ENCODE results near the gene WSB1.

Gene WSB1

GRCh38 chr17:27290916-27291598 is 2.9 kb upstream of the WSB1 start:
- Mint-ChIP-seq H3K27ac (no peak overlapping the region), H3K27me3 (no peaks in the 10 kb centered on the region), H3K36me3 (peaks cover 7% of the 10 kb centered on the region), H3K4me3 (no peak overlapping the region), H3K9me3 (no peaks in the 10 kb centered on the region), H3K4me1 (peaks cover 20% of the 10 kb centered on the region)
- ATAC-seq, result no peak

GRCh38 chr17:27293359-27293897 is 486 bp upstream of the WSB1 start:
- no peak for ATAC-seq
- Mint-ChIP-seq H3K4me1 (peaks cover 36% of the 10 kb centered on the region), H3K9me3 (no peaks in the 10 kb centered on the region), H3K36me3 (peaks cover 17% of the 10 kb centered on the region), H3K4me3 (peak overlapping the region; percentile 90), H3K27me3 (no peaks in the 10 kb centered on the region), H3K27ac (peak overlapping the region; percentile 95)

GRCh38 chr17:27294689-27295630 is 1.0 kb downstream of the WSB1 start:
- Mint-ChIP-seq H3K9me3 (no peaks in the 10 kb centered on the region), H3K36me3 (peaks cover 17% of the 10 kb centered on the region), H3K4me1 (peaks cover 48% of the 10 kb centered on the region), H3K4me3 (peak overlapping the region; percentile 90), H3K27me3 (no peaks in the 10 kb centered on the region), H3K27ac (peak overlapping the region; percentile 95)
- ATAC-seq, result peak; percentile 63

GRCh38 chr17:27295945-27296344 is 2.0 kb downstream of the WSB1 start:
- H3K27me3 Mint-ChIP-seq, result no peaks in the 10 kb centered on the region
- H3K9me3 Mint-ChIP-seq, result no peaks in the 10 kb centered on the region
- H3K27ac Mint-ChIP-seq, result peak overlapping the region; percentile 95
- ATAC-seq, result no peak
- peaks cover 51% of the 10 kb centered on the region for H3K4me1 Mint-ChIP-seq
- peaks cover 18% of the 10 kb centered on the region for H3K36me3 Mint-ChIP-seq
- H3K4me3 Mint-ChIP-seq, result peak overlapping the region; percentile 90

DNA sequence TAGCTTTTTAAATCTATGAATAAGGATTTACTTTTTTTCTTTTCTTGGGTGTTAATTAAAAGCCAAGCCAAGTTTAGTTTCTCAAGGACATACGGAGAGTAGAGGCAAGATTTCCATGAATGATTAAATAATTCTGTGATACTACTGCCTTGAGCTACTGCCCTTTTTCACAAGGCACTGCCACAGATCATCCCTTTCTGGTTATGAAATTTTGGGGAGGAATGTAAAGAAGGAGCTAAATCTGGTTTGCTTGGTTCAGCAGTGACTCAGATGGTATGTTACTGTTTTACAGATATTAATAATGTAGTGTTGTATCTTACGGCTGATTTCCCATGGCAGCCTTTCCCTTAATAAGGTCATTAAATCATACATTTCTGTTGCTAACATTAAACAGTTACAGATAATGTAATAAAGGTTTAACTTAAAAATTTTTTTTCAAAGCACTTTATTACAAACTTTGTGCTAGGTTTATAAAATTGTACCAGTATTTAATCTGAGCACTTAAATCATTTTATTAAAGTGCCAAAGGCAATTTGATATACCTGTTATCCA is 2.6 kb downstream of the WSB1 start:
- Mint-ChIP-seq H3K4me1 (peaks cover 57% of the 10 kb centered on the region), H3K9me3 (no peaks in the 10 kb centered on the region), H3K27ac (peak overlapping the region; percentile 95), H3K27me3 (no peaks in the 10 kb centered on the region), H3K4me3 (peak overlapping the region; percentile 90), H3K36me3 (peaks cover 23% of the 10 kb centered on the region)
- ATAC-seq, result no peak

- Mint-ChIP-seq H3K4me3 (peak overlapping the region; percentile 18), H3K27ac (peak overlapping the region; percentile 41), H3K9me3 (no peaks in the 10 kb centered on the region), H3K4me1 (peaks cover 72% of the 10 kb centered on the region), H3K36me3 (peaks cover 34% of the 10 kb centered on the region), H3K27me3 (no peaks in the 10 kb centered on the region)
- no peak for ATAC-seq
Observed at GRCh38 chr17:27299384-27300049, 5.6 kb downstream of the WSB1 start.

DNA sequence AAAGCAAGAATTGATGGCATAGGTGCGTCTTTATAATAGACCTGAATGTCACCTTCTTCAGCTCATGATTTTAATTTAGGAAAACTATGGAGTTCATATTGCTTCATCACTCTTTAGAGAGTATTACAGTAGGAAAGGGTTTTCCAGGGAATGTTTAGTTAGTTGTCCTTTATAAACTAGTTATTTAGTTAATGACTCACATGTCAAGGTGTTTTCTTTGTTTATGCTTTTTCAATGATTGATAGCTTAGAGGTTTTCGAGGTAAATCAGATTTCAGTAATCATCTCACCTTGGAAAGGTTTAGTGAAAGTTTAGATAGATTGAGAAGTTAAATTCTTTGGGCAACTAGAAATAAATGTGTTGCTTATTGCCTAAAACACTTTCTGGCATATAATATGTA is 9.8 kb downstream of the WSB1 start:
- Mint-ChIP-seq H3K4me1 (peaks cover 45% of the 10 kb centered on the region), H3K4me3 (no peak overlapping the region), H3K36me3 (peaks cover 30% of the 10 kb centered on the region), H3K27me3 (no peaks in the 10 kb centered on the region), H3K27ac (no peak overlapping the region), H3K9me3 (no peaks in the 10 kb centered on the region)
- no peak for ATAC-seq

GRCh38 chr17:27306276-27306835 is 12.4 kb downstream of the WSB1 start:
- no peak overlapping the region for H3K4me3 Mint-ChIP-seq
- H3K4me1 Mint-ChIP-seq, result peaks cover 26% of the 10 kb centered on the region
- H3K27me3 Mint-ChIP-seq, result no peaks in the 10 kb centered on the region
- no peaks in the 10 kb centered on the region for H3K9me3 Mint-ChIP-seq
- peaks cover 40% of the 10 kb centered on the region for H3K36me3 Mint-ChIP-seq
- H3K27ac Mint-ChIP-seq, result no peak overlapping the region
- ATAC-seq, result no peak

DNA sequence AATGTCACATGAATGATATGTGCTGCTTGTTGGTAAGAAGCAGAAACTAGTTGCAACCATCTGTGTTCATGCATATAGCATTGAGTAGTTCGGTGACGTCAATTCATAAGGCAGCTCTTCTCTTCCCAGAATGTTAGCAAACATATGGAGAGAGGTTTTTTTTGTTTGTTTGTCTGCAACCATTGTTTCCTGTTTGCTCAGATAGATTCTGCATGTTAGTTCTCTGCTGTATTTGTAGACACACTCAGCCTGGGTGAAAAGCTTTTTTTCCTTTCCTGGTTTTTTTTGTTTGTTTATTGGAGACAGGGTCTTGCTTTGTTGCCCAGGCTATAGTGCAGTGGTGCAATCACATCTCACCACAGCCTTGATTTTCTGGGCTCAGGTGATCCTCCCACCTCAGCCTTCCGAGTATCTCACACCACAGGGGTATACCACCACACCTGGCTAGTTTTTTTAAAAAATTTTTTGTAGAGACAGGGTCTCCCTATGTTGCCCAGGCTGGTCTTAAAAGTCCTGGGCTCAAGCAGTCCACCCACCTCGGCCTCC is 16.7 kb downstream of the WSB1 start:
- Mint-ChIP-seq H3K9me3 (no peaks in the 10 kb centered on the region), H3K4me3 (no peak overlapping the region), H3K27ac (peak overlapping the region; percentile 35), H3K4me1 (no peaks in the 10 kb centered on the region), H3K36me3 (peaks cover 56% of the 10 kb centered on the region), H3K27me3 (no peaks in the 10 kb centered on the region)
- no peak for ATAC-seq

- no peaks in the 10 kb centered on the region for H3K27me3 Mint-ChIP-seq
- no peaks in the 10 kb centered on the region for H3K4me1 Mint-ChIP-seq
- H3K36me3 Mint-ChIP-seq, result peaks cover 59% of the 10 kb centered on the region
- H3K4me3 Mint-ChIP-seq, result no peak overlapping the region
- no peaks in the 10 kb centered on the region for H3K9me3 Mint-ChIP-seq
- H3K27ac Mint-ChIP-seq, result no peak overlapping the region
- ATAC-seq, result no peak
Observed at GRCh38 chr17:27313301-27313700, 19.4 kb downstream of the WSB1 start.

- H3K27ac Mint-ChIP-seq, result no peak overlapping the region
- peaks cover 4% of the 10 kb centered on the region for H3K4me1 Mint-ChIP-seq
- no peaks in the 10 kb centered on the region for H3K27me3 Mint-ChIP-seq
- no peaks in the 10 kb centered on the region for H3K9me3 Mint-ChIP-seq
- no peak for ATAC-seq
- H3K4me3 Mint-ChIP-seq, result no peak overlapping the region
- peaks cover 66% of the 10 kb centered on the region for H3K36me3 Mint-ChIP-seq
Observed at GRCh38 chr17:27315322-27315721, 21.4 kb downstream of the WSB1 start.

- Mint-ChIP-seq H3K9me3 (no peaks in the 10 kb centered on the region), H3K4me1 (peaks cover 4% of the 10 kb centered on the region), H3K27me3 (no peaks in the 10 kb centered on the region), H3K27ac (no peak overlapping the region), H3K36me3 (peaks cover 60% of the 10 kb centered on the region), H3K4me3 (no peak overlapping the region)
- no peak for ATAC-seq
Observed at GRCh38 chr17:27315796-27316465, 22.0 kb downstream of the WSB1 start.

DNA sequence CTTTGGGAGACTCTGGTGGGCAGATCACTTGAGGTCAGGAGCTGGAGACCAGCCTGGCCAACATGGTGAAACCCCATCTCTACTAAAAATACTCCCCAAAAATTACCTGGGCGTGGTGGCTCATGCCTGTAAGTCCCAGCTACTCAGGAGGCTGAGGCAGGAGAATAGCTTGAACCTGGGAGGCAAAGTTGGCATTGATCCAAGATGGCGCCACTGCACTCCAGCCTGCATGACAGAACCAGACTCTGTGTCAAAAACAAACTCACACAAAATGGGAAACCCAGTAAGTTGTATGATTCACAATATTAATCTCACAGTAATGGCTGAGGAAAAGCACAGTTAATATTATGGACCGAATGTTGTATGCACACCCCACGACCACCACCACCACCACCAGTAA is 24.3 kb downstream of the WSB1 start:
- Mint-ChIP-seq H3K9me3 (no peaks in the 10 kb centered on the region), H3K4me3 (no peak overlapping the region), H3K36me3 (peaks cover 41% of the 10 kb centered on the region), H3K27ac (no peak overlapping the region), H3K4me1 (peaks cover 4% of the 10 kb centered on the region), H3K27me3 (no peaks in the 10 kb centered on the region)
- ATAC-seq, result no peak

DNA sequence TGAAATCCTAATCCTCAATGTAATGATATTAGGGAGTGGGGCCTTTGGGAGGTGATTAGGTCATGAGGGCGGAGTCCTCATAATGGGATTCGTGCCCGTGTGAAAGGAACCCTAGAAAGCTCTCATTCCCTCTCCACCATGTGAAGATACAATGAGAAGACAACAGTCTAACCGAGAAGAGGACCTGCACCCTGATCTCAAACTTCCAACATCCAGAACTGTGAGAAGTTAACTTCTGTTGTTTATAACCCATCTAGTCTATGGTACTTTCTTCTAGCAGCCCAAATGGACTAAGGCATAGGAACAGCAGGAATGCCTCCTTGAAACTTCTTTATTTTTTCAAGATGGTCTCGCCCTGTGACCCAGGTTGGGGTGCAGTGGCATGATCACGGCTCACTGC is 24.7 kb downstream of the WSB1 start:
- Mint-ChIP-seq H3K4me3 (no peak overlapping the region), H3K4me1 (peaks cover 4% of the 10 kb centered on the region), H3K36me3 (peaks cover 41% of the 10 kb centered on the region), H3K27me3 (no peaks in the 10 kb centered on the region), H3K9me3 (no peaks in the 10 kb centered on the region), H3K27ac (no peak overlapping the region)
- ATAC-seq, result no peak
